ENCODE measurements around the gene PACSIN3. TPM values are rescaled to one million over a fixed set of nuclear protein-coding genes. Genes with fewer than 3 reads are reported as not detected.

PACSIN3 gene
- total and polyA plus RNA-seq, 7 donors = 1.2 to 78.3 (median 56.0) TPM

- no peaks in the 10 kb centered on the region for H3K27me3 ChIP-seq
- no peak for DNase-seq
- no peaks in the 10 kb centered on the region for H3K9me3 ChIP-seq
- intact Hi-C loops (cut with DNase I) = no loop called here
- H3K4me3 ChIP-seq = no peak overlapping the region
- peaks cover 0 to 20% (median 11%) of the 10 kb centered on the region in 4 donors for H3K4me1 ChIP-seq
- no peak for TF ChIP-seq POLR2AphosphoS5 (IDR thresholded peaks at IDR 0.05)
- TF ChIP-seq POLR2A (IDR thresholded peaks at IDR 0.05) = no peak
- no peak for TF ChIP-seq EP300 (IDR thresholded peaks at IDR 0.05)
- no peak for TF ChIP-seq CTCF (IDR thresholded peaks at IDR 0.05)
- peaks cover 0 to 27% (median 1%) of the 10 kb centered on the region in 4 donors for H3K36me3 ChIP-seq
- no peak overlapping the region for H3K27ac ChIP-seq
- 91 to 92% methylated on average over 6 of the region's 6 CpGs for WGBS, 2 donors
Measured at GRCh38 chr11:47156333-47156732, 29.9 kb downstream of the PACSIN3 start.

- Histone ChIP-seq H3K27me3 (no peaks in the 10 kb centered on the region), H3K9me3 (no peaks in the 10 kb centered on the region), H3K36me3 (peaks cover 0 to 27% (median 1%) of the 10 kb centered on the region in 4 donors), H3K27ac (no peak overlapping the region), H3K4me3 (no peak overlapping the region), H3K4me1 (peaks cover 0 to 15% (median 7%) of the 10 kb centered on the region in 4 donors)
- WGBS, 2 donors = 80 to 89% methylated on average over 4 of the region's 4 CpGs
- TF ChIP-seq POLR2A (IDR thresholded peaks at IDR 0.05) = no peak
- TF ChIP-seq CTCF (IDR thresholded peaks at IDR 0.05) = no peak
- TF ChIP-seq POLR2AphosphoS5 (IDR thresholded peaks at IDR 0.05) = no peak
- no peak for TF ChIP-seq EP300 (IDR thresholded peaks at IDR 0.05)
- no peak for DNase-seq
- intact Hi-C loops (cut with DNase I) = no loop called here
Measured at GRCh38 chr11:47155879-47156278, 30.4 kb downstream of the PACSIN3 start.

- Histone ChIP-seq H3K9me3 (no peaks in the 10 kb centered on the region), H3K4me1 (peaks cover 0 to 13% (median 9%) of the 10 kb centered on the region in 4 donors), H3K4me3 (no peak overlapping the region), H3K36me3 (peaks cover 0 to 27% (median 1%) of the 10 kb centered on the region in 4 donors), H3K27me3 (no peaks in the 10 kb centered on the region), H3K27ac (no peak overlapping the region)
- intact Hi-C loops (cut with DNase I) = no loop called here
- no peak for DNase-seq
- 60 to 79% methylated on average over 18 of the region's 18 CpGs for WGBS, 2 donors
- TF ChIP-seq POLR2AphosphoS5 (IDR thresholded peaks at IDR 0.05) (no peak), EP300 (IDR thresholded peaks at IDR 0.05) (no peak), POLR2A (IDR thresholded peaks at IDR 0.05) (no peak), CTCF (IDR thresholded peaks at IDR 0.05) (no peak)
Measured at GRCh38 chr11:47154616-47155570, 31.3 kb downstream of the PACSIN3 start.

GRCh38 chr11:47152953-47153950 lies 33.0 kb downstream of the PACSIN3 start:
- 25 to 43% methylated on average over 11 of the region's 11 CpGs for WGBS, 2 donors
- no peak overlapping the region for H3K27ac ChIP-seq

More at GRCh38 chr11:47152953-47153950, 33.0 kb downstream of the PACSIN3 start:
- Histone ChIP-seq H3K27me3 (no peaks in the 10 kb centered on the region), H3K4me3 (no peak overlapping the region), H3K36me3 (peaks cover 0 to 21% (median 1%) of the 10 kb centered on the region in 4 donors), H3K4me1 (peaks cover 0 to 29% (median 26%) of the 10 kb centered on the region in 4 donors), H3K9me3 (no peaks in the 10 kb centered on the region)
- peak; percentile 89 for DNase-seq
- TF ChIP-seq POLR2A (IDR thresholded peaks at IDR 0.05) = no peak
- peak; percentile 92 to 98 (median 96) for TF ChIP-seq CTCF (IDR thresholded peaks at IDR 0.05)
- TF ChIP-seq EP300 (IDR thresholded peaks at IDR 0.05) = no peak
- peak; percentile 7 to 59 (median 30) for TF ChIP-seq POLR2AphosphoS5 (IDR thresholded peaks at IDR 0.05)
- intact Hi-C loops (cut with DNase I) = loop anchor here (1.0 kb wide), 1 partner anchor 264 kb away; no protein-coding TSS in a partner anchor

All from sigmoid colon (tissue), 7 donors.